H9 (cell line): ENCODE measurements around the gene ADA. TPM values are rescaled to one million over a fixed set of nuclear protein-coding genes. Genes with fewer than 3 reads are reported as not detected.

ENCODE experiments used
- DNase-seq: peaks from one replicate; pipeline ENCODE4 v3.0.0-alpha.2; 2017
- H2AFZ ChIP-seq: one replicate; pipeline ENCODE4 v1.6.1; 2013; ENCODE audit warnings: mild to moderate bottlenecking, low read length, control low read depth, moderate library complexity
- H2AK5ac ChIP-seq: 2 replicates; pipeline ENCODE4 v1.6.1; 2013; ENCODE audit warnings: low read length, control low read depth, mixed read lengths; ENCODE audit not compliant: insufficient read length
- H2BK120ac ChIP-seq: one replicate; pipeline ENCODE4 v1.6.1; 2013; ENCODE audit warnings: low read depth, mild to moderate bottlenecking, low read length, control low read depth, inconsistent platforms; ENCODE audit not compliant: poor library complexity, severe bottlenecking
- H2BK12ac ChIP-seq: 2 replicates; pipeline ENCODE4 v1.6.1; 2013; ENCODE audit warnings: low read length, control low read depth, mixed read lengths, low read depth; ENCODE audit not compliant: insufficient read length
- H2BK15ac ChIP-seq: 2 replicates; pipeline ENCODE4 v1.6.1; 2013; ENCODE audit warnings: low read depth, low read length, control low read depth
- H2BK20ac ChIP-seq: one replicate; pipeline ENCODE4 v1.6.1; 2013; ENCODE audit warnings: low read depth, mild to moderate bottlenecking, low read length, control low read depth, inconsistent platforms; ENCODE audit not compliant: poor library complexity, severe bottlenecking
- H2BK5ac ChIP-seq: 2 replicates; pipeline ENCODE4 v1.6.1; 2013; ENCODE audit warnings: low read length, control low read depth, mixed read lengths; ENCODE audit not compliant: insufficient read length
- H3K14ac ChIP-seq: 2 replicates; pipeline ENCODE4 v1.6.1; 2013; ENCODE audit warnings: low read length, control low read depth; ENCODE audit not compliant: insufficient read depth
- H3K18ac ChIP-seq: 2 replicates; pipeline ENCODE4 v1.6.1; 2013; ENCODE audit warnings: low read depth, mild to moderate bottlenecking, mixed read lengths, low read length, control low read depth; ENCODE audit not compliant: insufficient read length
- H3K23ac ChIP-seq: 2 replicates; pipeline ENCODE4 v1.6.1; 2013; ENCODE audit warnings: low read length, control low read depth, mixed read lengths, low read depth; ENCODE audit not compliant: insufficient read length
- H3K23me2 ChIP-seq: 2 replicates; pipeline ENCODE4 v1.6.1; 2013; ENCODE audit warnings: low read depth, mild to moderate bottlenecking, mixed read lengths, low read length, control low read depth; ENCODE audit not compliant: insufficient read length, poor library complexity, severe bottlenecking
- H3K27ac ChIP-seq: 2 replicates; pipeline ENCODE4 v1.5.1; 2013; ENCODE audit warnings: low read length, control low read depth, mixed read lengths, low read depth; ENCODE audit not compliant: insufficient read length
- H3K27me3 ChIP-seq: 2 replicates; pipeline ENCODE4 v1.6.1; 2013; ENCODE audit warnings: low read length, control low read depth, inconsistent platforms; ENCODE audit not compliant: insufficient read depth
- H3K4ac ChIP-seq: 2 replicates; pipeline ENCODE4 v1.6.1; 2013; ENCODE audit warnings: low read depth, mild to moderate bottlenecking, control low read depth, inconsistent platforms, low read length, moderate library complexity
- H3K4me1 ChIP-seq: 2 replicates; pipeline ENCODE4 v1.6.1; 2013; ENCODE audit warnings: low read length, control low read depth, inconsistent platforms; ENCODE audit not compliant: insufficient read depth
- H3K4me2 ChIP-seq: 2 replicates; pipeline ENCODE4 v1.6.1; 2013; ENCODE audit warnings: low read length, control low read depth, mixed read lengths; ENCODE audit not compliant: insufficient read length, insufficient read depth
- H3K56ac ChIP-seq: 2 replicates; pipeline ENCODE4 v1.6.1; 2013; ENCODE audit warnings: low read depth, mild to moderate bottlenecking, mixed read lengths, low read length, control low read depth; ENCODE audit not compliant: insufficient read length
- H3K79me1 ChIP-seq: 2 replicates; pipeline ENCODE4 v1.6.1; 2013; ENCODE audit warnings: low read depth, mild to moderate bottlenecking, moderate library complexity, low read length, control low read depth, inconsistent platforms; ENCODE audit not compliant: insufficient read depth, poor library complexity, severe bottlenecking
- H3K79me2 ChIP-seq: 2 replicates; pipeline ENCODE4 v1.6.1; 2013; ENCODE audit warnings: low read length, control low read depth, inconsistent platforms; ENCODE audit not compliant: insufficient read depth
- H3K9ac ChIP-seq: 2 replicates; pipeline ENCODE4 v1.6.1; 2013; ENCODE audit warnings: low read length, control low read depth, mixed read lengths; ENCODE audit not compliant: insufficient read length; ENCODE audit errors: extremely low read depth
- H3K9me3 ChIP-seq: one replicate; pipeline ENCODE4 v1.6.1; 2013; ENCODE audit warnings: low read depth, low read length, inconsistent platforms; ENCODE audit not compliant: control insufficient read depth
- H3T11ph ChIP-seq: one replicate; pipeline ENCODE4 v1.6.1; 2013; ENCODE audit warnings: mild to moderate bottlenecking, low read length, control low read depth, inconsistent platforms
- H4K20me1 ChIP-seq: one replicate; pipeline ENCODE4 v1.6.1; 2013; ENCODE audit not compliant: control insufficient read depth, insufficient read length, insufficient read depth
- H4K5ac ChIP-seq: 2 replicates; pipeline ENCODE4 v1.6.1; 2013; ENCODE audit warnings: low read depth, mild to moderate bottlenecking, mixed read lengths, low read length, control low read depth; ENCODE audit not compliant: insufficient read length
- H4K8ac ChIP-seq: replicated peaks from 2 replicates; pipeline ENCODE4 v1.6.1; 2013; ENCODE audit warnings: low read length, control low read depth, mixed read lengths, low read depth; ENCODE audit not compliant: insufficient read length
- H4K91ac ChIP-seq: 2 replicates; pipeline ENCODE4 v1.6.1; 2013; ENCODE audit warnings: low read depth, mild to moderate bottlenecking, moderate library complexity, mixed read lengths, low read length, control low read depth; ENCODE audit not compliant: insufficient read length
- H3K27ac Mint-ChIP-seq, 3 experiments: 2 replicates in 2 of 3; 3 replicates in 1 of 3; pipeline ENCODE4 v1.8.0; 2020 to 2021; ENCODE audit warnings: mixed read lengths in 3 of 3, mild to moderate bottlenecking in 1 of 3, moderate library complexity in 1 of 3
- H3K27me3 Mint-ChIP-seq: 2 replicates; pipeline ENCODE4 v1.8.0; 2021; ENCODE audit warnings: low read depth, mild to moderate bottlenecking, moderate library complexity, mixed read lengths
- H3K36me3 Mint-ChIP-seq, 3 experiments: 2 replicates in 2 of 3; 3 replicates in 1 of 3; pipeline ENCODE4 v1.8.0; 2020 to 2021; ENCODE audit warnings: low read depth in 3 of 3, mixed read lengths in 3 of 3; ENCODE audit not compliant: insufficient read depth in 1 of 3
- H3K4me1 Mint-ChIP-seq, 2 experiments: 2 replicates each; pipeline ENCODE4 v1.8.0; 2020; ENCODE audit warnings: mixed read lengths in 2 of 2
- H3K4me3 Mint-ChIP-seq, 2 experiments: 2 replicates in 1 of 2; 3 replicates in 1 of 2; pipeline ENCODE4 v1.8.0; 2020 to 2021; ENCODE audit warnings: mild to moderate bottlenecking in 2 of 2, mixed read lengths in 2 of 2, moderate library complexity in 1 of 2
- H3K9me3 Mint-ChIP-seq, 2 experiments: 2 replicates in 1 of 2; 3 replicates in 1 of 2; pipeline ENCODE4 v1.8.0; 2020; ENCODE audit warnings: mild to moderate bottlenecking in 2 of 2, mixed read lengths in 2 of 2, moderate library complexity in 1 of 2
- WGBS: extraction: QIAGEN DNeasy Blood & Tissue Kit; methylation state at CpG from one replicate; pipeline ENCODE4 v1.1.7; 2013; ENCODE audit warnings: missing lambda C conversion rate, low lambda C conversion rate, mixed read lengths; ENCODE audit not compliant: insufficient read length; ENCODE audit errors: extremely low coverage; 5-methylcytosine and 5-hydroxymethylcytosine counted together
- total RNA-seq: library from RNA; stranded (reverse); gene quantifications from 2 replicates; pipeline ENCODE4 v1.2.1, GENCODE V29; 2021
- TF ChIP-seq, protein P1 (sequence below): fragments of 200-600 bp; sonication (generic); conservative IDR thresholded peaks from 3 replicates; pipeline ENCODE4 v1.8.0; 2021; ENCODE audit warnings: antibody characterized with exemption, mild to moderate bottlenecking

Gene ADA
- total RNA-seq, 1 experiment from 2014 or later, result 22.0 TPM

DNA sequence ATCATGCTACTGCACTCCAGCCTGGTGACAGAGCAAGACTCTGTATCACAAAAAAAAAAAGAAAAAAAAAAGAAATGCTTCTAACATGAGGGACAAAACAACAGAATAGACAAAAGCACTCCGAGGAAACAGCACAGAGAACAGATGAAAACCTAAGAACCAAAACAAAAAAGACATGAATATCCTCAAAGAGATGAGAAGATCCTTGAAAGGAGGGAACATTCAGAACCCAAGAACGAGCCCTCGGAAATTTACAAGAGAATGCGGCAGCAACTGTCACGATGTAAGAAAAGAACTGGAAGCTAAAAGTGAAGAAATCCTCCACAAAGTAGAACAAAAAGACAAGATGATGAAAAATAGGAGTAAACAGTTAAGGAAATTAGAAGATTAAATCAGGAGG is 21.2 kb downstream of the ADA start:
- H3K4me3 Mint-ChIP-seq, result no peak overlapping the region
- peaks cover 0 to 7% (median 0%) of the 10 kb centered on the region in 3 experiments; a peak in 3 of 7 replicates for H3K36me3 Mint-ChIP-seq

More for the DNA sequence above, 21.2 kb downstream of the ADA start:
- Histone ChIP-seq H2BK20ac (no peak overlapping the region), H2BK5ac (no peak overlapping the region), H3K79me1 (no peaks in the 10 kb centered on the region), H3K4ac (no peak overlapping the region), H2BK120ac (no peak overlapping the region), H4K91ac (no peak overlapping the region), H2AFZ (no peak overlapping the region), H3K14ac (no peak overlapping the region), H4K8ac (no peak overlapping the region), H3K23ac (no peak overlapping the region), H4K5ac (no peak overlapping the region), H3K18ac (no peak overlapping the region), H3K9ac (no peak overlapping the region), H3K4me2 (no peak overlapping the region), H3K27me3 (no peaks in the 10 kb centered on the region; the same call in 1 of the 2 replicates), H3K56ac (no peak overlapping the region), H2BK12ac (no peak overlapping the region), H3K23me2 (no peaks in the 10 kb centered on the region), H3K4me1 (no peaks in the 10 kb centered on the region), H3T11ph (no peak overlapping the region), H2BK15ac (no peak overlapping the region), H2AK5ac (no peak overlapping the region), H4K20me1 (no peaks in the 10 kb centered on the region), H3K27ac (no peak overlapping the region), H3K9me3 (no peaks in the 10 kb centered on the region), H3K79me2 (no peaks in the 10 kb centered on the region)
- peaks cover 19% of the 10 kb centered on the region in 2 experiments for H3K4me1 Mint-ChIP-seq
- TF ChIP-seq, protein P1, sequence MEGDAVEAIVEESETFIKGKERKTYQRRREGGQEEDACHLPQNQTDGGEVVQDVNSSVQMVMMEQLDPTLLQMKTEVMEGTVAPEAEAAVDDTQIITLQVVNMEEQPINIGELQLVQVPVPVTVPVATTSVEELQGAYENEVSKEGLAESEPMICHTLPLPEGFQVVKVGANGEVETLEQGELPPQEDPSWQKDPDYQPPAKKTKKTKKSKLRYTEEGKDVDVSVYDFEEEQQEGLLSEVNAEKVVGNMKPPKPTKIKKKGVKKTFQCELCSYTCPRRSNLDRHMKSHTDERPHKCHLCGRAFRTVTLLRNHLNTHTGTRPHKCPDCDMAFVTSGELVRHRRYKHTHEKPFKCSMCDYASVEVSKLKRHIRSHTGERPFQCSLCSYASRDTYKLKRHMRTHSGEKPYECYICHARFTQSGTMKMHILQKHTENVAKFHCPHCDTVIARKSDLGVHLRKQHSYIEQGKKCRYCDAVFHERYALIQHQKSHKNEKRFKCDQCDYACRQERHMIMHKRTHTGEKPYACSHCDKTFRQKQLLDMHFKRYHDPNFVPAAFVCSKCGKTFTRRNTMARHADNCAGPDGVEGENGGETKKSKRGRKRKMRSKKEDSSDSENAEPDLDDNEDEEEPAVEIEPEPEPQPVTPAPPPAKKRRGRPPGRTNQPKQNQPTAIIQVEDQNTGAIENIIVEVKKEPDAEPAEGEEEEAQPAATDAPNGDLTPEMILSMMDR, result no peak
- peak overlapping the region in 2 of 3 experiments; percentile 29 to 31; a peak in 5 of 7 replicates for H3K27ac Mint-ChIP-seq
- no peaks in the 10 kb centered on the region for H3K9me3 Mint-ChIP-seq
- no CpG with 5 or more reads among the region's 5 CpGs for whole genome bisulfite sequencing
- no peak for DNase-seq
- H3K27me3 Mint-ChIP-seq, result peaks cover 9% of the 10 kb centered on the region
